Uterus (tissue), 4 donors: ENCODE data around the gene MSX1. TPM values are rescaled to one million over a fixed set of nuclear protein-coding genes. Genes with fewer than 3 reads are reported as not detected.
A peak's percentile ranks its signal among the peaks of the same experiment; 100 is the strongest.

ENCODE experiments used
- DNase-seq, 2 donors: peaks; one replicate each; pipeline ENCODE4 v3.0.0-alpha.2; 2019 to 2020
- H3K27ac ChIP-seq, 2 donors: fragments of 200-600 bp; sonication (generic); 1 replicate in 1 of 2; 2 replicates in 1 of 2; pipeline ENCODE4 v1.5.1; 2016 to 2018
- H3K27me3 ChIP-seq, 2 donors: fragments of 200-600 bp; sonication (generic); one replicate each; pipeline ENCODE4 v1.5.1; 2018 to 2019; ENCODE audit warnings: control low read depth in 1 of 2
- H3K36me3 ChIP-seq, 2 donors: fragments of 200-600 bp; sonication (generic); one replicate each; pipeline ENCODE4 v1.5.1; 2019; ENCODE audit warnings: control low read depth in 1 of 2
- H3K4me1 ChIP-seq, 2 donors: fragments of 200-600 bp; sonication (generic); one replicate each; pipeline ENCODE4 v1.5.1; 2018 to 2019; ENCODE audit warnings: control low read depth in 1 of 2
- H3K4me3 ChIP-seq, 2 donors: fragments of 200-600 bp; sonication (generic); 1 replicate in 1 of 2; 2 replicates in 1 of 2; pipeline ENCODE4 v1.5.1; 2018 to 2019; ENCODE audit warnings: mild to moderate bottlenecking in 1 of 2
- H3K9me3 ChIP-seq, 2 donors: fragments of 200-600 bp; sonication (generic); one replicate each; pipeline ENCODE4 v1.5.1; 2019; ENCODE audit warnings: control low read depth in 1 of 2
- POLR2A ChIP-seq, 2 donors: fragments of 450-650 bp; IDR thresholded peaks; one replicate each; pipeline ENCODE4 v1.6.1; 2016; ENCODE audit warnings: antibody characterized with exemption in 2 of 2, mild to moderate bottlenecking in 1 of 2, moderate library complexity in 1 of 2
- intact Hi-C: fragments of 100-400 bp; cut with DNase I; formaldehyde crosslinking; loops from one replicate; pipeline ENCODE4 v1.15.1; 2023; ENCODE audit warnings: low total_unique reads
- total RNA-seq, 4 donors: library from RNA; depleted of rRNA in 3 of 4; stranded (reverse); fragments of >200 nt in 3 of 4; gene quantifications; one replicate each; pipeline versions ENCODE4 v1.1.0 to v1.2.4, GENCODE V29; 2014 to 2023
- TF ChIP-seq, protein P1 (sequence below), 4 experiments: fragments of 200-600 bp in 2 of 4; fragments of 450-650 bp in 2 of 4; sonication (generic) in 2 of 4; IDR thresholded peaks; one replicate each; pipeline ENCODE4 v1.5.1; 2016 to 2019; ENCODE audit warnings: antibody characterized with exemption in 4 of 4, mild to moderate bottlenecking in 2 of 4, moderate library complexity in 1 of 4
- donor health status: DM: yes; HTN: yes; CAD: no.

Gene MSX1
- total RNA-seq, 4 donors from 2014 or later, result 19.7 to 33.0 (median 23.8) TPM

GRCh38 chr4:4866866-4867374 is 7.5 kb downstream of the MSX1 start:
- peak overlapping the region; percentile 56 to 65 for H3K27ac ChIP-seq
- H3K4me1 ChIP-seq, result no peaks in the 10 kb centered on the region
- H3K9me3 ChIP-seq, result no peaks in the 10 kb centered on the region
- intact Hi-C loops, result no loop called here
- peak overlapping the region in 1 of 2 donors; percentile 25 for H3K4me3 ChIP-seq
- no peaks in the 10 kb centered on the region for H3K36me3 ChIP-seq
- DNase-seq, result no peak
- peaks cover 10 to 17% of the 10 kb centered on the region in 2 donors for H3K27me3 ChIP-seq
- TF ChIP-seq, protein P1, sequence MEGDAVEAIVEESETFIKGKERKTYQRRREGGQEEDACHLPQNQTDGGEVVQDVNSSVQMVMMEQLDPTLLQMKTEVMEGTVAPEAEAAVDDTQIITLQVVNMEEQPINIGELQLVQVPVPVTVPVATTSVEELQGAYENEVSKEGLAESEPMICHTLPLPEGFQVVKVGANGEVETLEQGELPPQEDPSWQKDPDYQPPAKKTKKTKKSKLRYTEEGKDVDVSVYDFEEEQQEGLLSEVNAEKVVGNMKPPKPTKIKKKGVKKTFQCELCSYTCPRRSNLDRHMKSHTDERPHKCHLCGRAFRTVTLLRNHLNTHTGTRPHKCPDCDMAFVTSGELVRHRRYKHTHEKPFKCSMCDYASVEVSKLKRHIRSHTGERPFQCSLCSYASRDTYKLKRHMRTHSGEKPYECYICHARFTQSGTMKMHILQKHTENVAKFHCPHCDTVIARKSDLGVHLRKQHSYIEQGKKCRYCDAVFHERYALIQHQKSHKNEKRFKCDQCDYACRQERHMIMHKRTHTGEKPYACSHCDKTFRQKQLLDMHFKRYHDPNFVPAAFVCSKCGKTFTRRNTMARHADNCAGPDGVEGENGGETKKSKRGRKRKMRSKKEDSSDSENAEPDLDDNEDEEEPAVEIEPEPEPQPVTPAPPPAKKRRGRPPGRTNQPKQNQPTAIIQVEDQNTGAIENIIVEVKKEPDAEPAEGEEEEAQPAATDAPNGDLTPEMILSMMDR (IDR thresholded peaks at IDR 0.05), result no peak
- no peak for TF ChIP-seq POLR2A (IDR thresholded peaks at IDR 0.05)

DNA sequence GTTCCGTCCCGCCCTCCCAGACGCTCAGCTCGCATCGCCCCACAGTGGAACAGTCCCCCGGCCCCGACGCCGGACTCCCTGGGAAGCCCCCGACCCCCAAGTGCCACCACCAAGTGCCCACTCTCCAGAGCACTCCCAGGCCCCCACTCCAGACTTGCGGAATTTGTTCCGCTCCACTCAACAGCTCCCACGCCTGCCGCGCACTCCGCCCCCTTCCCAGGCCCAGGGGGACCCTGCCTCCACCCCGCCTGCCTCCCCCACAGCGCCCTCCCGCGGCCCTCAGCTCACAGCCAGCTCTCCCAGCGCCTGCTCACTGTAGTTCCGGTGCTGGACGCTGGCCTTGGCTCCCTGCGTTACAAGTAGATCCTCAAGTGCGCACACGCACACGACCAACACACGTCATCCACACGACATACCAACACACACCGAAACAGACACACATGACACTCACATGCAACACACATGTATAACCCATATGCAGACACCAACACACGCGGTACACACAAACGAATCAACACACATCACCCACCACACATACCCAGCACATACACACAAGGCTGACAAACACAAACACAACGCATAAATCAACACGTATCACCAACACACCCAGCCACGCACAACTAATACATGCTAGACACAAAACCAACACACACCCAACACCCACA is 8.0 kb downstream of the MSX1 start:
- intact Hi-C loops, result no loop called here
- H3K27ac ChIP-seq, result peak overlapping the region; percentile 56 to 65
- H3K36me3 ChIP-seq, result no peaks in the 10 kb centered on the region
- peaks cover 13 to 23% of the 10 kb centered on the region in 2 donors for H3K27me3 ChIP-seq
- DNase-seq, result peak; percentile 69 to 83
- no peaks in the 10 kb centered on the region for H3K4me1 ChIP-seq
- H3K9me3 ChIP-seq, result no peaks in the 10 kb centered on the region
- TF ChIP-seq, protein P1 (IDR thresholded peaks at IDR 0.05), result peak in 3 of 4 experiments; percentile 15 to 45 (median 30)
- no peak for TF ChIP-seq POLR2A (IDR thresholded peaks at IDR 0.05)
- peak overlapping the region in 1 of 2 donors; percentile 25 for H3K4me3 ChIP-seq

- no peak for DNase-seq
- Histone ChIP-seq H3K27me3 (peaks cover 13 to 29% of the 10 kb centered on the region in 2 donors), H3K4me3 (no peak overlapping the region), H3K27ac (no peak overlapping the region), H3K36me3 (no peaks in the 10 kb centered on the region), H3K4me1 (no peaks in the 10 kb centered on the region), H3K9me3 (no peaks in the 10 kb centered on the region)
- TF ChIP-seq, protein P1 (IDR thresholded peaks at IDR 0.05), result no peak
- TF ChIP-seq POLR2A (IDR thresholded peaks at IDR 0.05), result no peak
- intact Hi-C loops, result no loop called here
Observed at GRCh38 chr4:4868040-4868757, 8.7 kb downstream of the MSX1 start.

DNA sequence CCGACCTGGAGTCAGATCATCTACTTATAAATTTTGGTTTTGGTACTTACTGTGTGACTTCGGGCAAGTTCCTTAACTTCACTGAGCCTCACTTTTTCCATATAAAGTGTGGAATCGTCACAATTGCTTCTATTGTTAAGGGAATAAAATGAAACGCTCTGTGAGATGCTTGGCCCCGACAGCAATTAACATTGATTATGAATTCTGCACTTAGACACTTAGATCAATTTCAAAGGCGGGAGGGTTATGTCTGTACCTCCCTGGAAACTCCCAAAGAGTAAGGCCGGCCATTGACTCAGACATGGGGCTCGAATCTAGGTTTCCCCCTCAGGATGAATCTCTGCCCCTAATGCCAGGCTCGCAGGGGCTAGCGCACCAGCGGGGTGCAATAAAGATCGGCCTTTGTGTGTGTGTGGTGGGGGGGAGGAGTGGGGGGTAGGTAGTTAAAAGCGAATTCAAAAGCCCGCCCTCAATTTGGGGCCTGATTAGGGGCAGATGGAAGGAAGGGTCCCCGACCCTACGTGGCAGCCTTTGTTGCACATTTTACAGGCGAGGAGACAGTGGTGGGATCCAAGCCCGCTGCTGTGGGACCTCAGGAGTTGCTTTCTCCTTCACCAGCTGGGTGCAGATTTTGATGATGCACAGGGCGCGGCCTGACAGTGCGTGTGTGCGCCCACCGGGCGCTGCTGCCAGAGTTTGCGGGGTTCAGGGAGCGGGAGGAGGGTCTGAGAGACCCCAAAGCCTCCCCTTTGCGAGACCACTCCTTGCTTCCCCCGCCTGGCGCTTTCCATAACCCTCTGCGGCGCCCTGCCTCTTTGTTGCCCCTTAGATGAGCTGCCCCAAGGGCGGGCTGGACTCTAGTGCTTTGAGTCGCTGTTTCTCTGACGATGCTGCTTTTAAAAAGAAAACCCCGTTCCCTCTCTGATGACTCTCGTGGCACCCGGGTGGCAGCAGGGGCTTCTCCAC is 9.6 kb downstream of the MSX1 start:
- H3K36me3 ChIP-seq, result no peaks in the 10 kb centered on the region
- peaks cover 13 to 34% of the 10 kb centered on the region in 2 donors for H3K27me3 ChIP-seq
- no peak for TF ChIP-seq POLR2A (IDR thresholded peaks at IDR 0.05)
- TF ChIP-seq, protein P1 (IDR thresholded peaks at IDR 0.05), result no peak
- H3K9me3 ChIP-seq, result no peaks in the 10 kb centered on the region
- intact Hi-C loops, result no loop called here
- H3K27ac ChIP-seq, result no peak overlapping the region
- H3K4me3 ChIP-seq, result no peak overlapping the region
- no peak for DNase-seq
- no peaks in the 10 kb centered on the region for H3K4me1 ChIP-seq
